ENCODE results near the gene ATP2A3.

Gene ATP2A3

DNA sequence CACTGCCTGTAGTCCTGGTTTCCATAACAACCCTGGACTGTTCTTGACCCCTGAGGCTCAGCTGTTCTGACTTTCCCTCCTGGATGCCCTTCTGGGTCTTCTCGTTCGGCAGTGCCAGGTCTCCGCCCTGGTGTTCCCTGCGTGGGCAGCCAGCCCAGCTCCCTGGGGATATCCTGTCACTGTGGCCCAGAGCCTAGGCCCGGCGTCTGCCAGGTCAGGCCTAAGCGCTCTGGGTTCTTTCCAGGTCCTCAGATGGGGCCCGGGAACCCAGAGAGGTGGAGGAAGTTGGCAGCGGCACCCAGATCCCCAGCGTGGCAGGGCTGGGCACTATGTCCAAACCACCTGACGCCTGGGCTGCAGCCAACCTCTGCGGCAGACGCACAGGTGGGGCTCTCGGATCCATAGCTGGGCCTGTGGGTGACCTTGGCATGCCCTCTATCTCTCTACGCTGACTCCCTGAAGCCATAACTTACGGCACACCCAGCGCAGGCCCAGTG lies 12.5 kb upstream of the ATP2A3 start:
- Histone ChIP-seq H3K4me1 (peaks cover 24% of the 10 kb centered on the region), H4K20me1 (no peaks in the 10 kb centered on the region), H3K4me2 (no peak overlapping the region), H3K27me3 (no peaks in the 10 kb centered on the region), H3K9ac (no peak overlapping the region), H3K9me3 (peaks cover 28% of the 10 kb centered on the region), H3K27ac (no peak overlapping the region), H3K36me3 (no peaks in the 10 kb centered on the region), H3K4me3 (no peak overlapping the region)
- TF ChIP-seq Cebpa-rat (IDR thresholded peaks at IDR 0.05): no peak

DNA sequence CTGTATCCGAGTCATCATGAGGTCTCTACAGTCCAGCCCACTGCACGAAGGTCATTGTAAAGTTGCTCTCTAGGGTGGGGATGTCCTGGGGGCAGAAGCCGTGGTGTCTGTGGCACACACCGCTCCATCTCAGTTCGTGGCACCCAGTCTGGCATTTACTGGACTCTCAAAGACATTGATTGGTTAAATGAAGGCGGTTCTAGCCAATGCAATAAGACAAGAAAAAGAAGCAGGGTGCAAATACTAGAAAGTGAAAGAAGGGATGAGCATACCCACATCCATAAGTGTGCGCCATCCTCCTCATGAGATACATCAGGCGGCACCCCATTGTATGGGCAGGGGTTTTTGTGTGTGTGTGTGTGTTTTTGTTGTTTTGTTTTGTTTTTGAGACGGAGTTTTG lies 10.7 kb upstream of the ATP2A3 start:
- no peak overlapping the region for H3K9ac ChIP-seq
- H3K36me3 ChIP-seq: no peaks in the 10 kb centered on the region
- H3K27me3 ChIP-seq: no peaks in the 10 kb centered on the region
- no peaks in the 10 kb centered on the region for H4K20me1 ChIP-seq
- H3K4me1 ChIP-seq: peaks cover 27% of the 10 kb centered on the region
- H3K9me3 ChIP-seq: peaks cover 28% of the 10 kb centered on the region
- H3K27ac ChIP-seq: no peak overlapping the region
- no peak for TF ChIP-seq Cebpa-rat (IDR thresholded peaks at IDR 0.05)
- H3K4me2 ChIP-seq: no peak overlapping the region
- H3K4me3 ChIP-seq: no peak overlapping the region

DNA sequence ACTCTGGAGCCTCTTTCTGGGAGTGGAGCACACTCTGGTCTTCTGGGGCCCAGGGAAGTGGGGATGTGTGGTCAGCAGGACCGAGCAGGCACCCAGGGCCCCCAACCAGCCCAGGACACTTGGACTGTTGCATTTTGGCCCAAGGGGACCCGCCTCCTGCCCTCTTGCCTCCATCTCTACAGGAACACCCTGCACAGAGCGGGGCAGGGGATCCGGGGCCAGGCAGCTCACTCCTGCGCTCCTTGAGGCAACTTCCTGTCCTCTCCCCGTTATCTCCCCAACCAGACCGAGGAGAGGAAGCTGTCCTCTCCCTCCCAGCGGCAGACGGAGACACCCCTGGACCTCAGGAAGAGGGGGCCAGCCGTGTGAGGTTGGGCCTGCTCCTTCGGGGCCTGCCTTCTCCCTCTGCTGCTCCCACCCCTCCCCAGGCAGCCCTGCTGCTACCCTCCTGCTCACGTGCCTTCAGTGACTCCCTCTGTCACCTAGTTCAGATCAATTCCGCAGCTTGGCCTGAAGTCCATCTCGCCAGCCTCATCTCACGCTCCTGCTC lies 10.0 kb upstream of the ATP2A3 start:
- no peak overlapping the region for H3K4me3 ChIP-seq
- H4K20me1 ChIP-seq: no peaks in the 10 kb centered on the region
- H3K4me2 ChIP-seq: no peak overlapping the region
- H3K27ac ChIP-seq: no peak overlapping the region
- H3K9ac ChIP-seq: no peak overlapping the region
- H3K9me3 ChIP-seq: peaks cover 26% of the 10 kb centered on the region
- no peaks in the 10 kb centered on the region for H3K27me3 ChIP-seq
- H3K4me1 ChIP-seq: peaks cover 31% of the 10 kb centered on the region
- H3K36me3 ChIP-seq: no peaks in the 10 kb centered on the region
- no peak for TF ChIP-seq Cebpa-rat (IDR thresholded peaks at IDR 0.05)

DNA sequence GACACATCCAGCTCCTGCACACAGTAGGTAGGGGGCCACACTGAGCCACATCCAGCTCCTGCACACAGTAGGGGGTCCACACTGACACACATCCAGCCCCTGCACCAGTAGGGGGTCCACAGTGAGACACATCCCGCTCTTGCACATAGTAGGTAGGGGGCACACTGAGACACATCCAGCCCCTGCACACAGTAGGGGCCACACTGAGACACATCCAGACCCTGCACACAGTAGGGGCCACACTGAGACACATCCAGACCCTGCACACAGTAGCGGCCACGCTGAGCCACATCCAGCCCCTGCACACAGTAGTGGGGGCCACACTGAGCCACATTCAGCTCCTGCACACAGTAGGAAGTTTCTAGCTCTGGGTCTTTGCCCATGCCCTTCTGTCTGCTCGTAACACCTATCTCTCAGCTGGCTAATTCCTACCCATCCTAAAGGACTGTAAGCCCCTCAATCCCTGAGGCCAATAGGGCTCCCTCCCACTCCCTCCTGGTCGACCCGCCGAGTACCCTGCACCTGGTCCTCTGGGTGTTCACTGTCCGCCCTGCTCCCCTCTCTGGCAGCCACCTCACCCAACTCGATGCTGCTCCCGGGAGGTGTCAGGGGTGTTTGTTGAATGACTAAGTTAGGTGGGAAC lies 9.4 kb upstream of the ATP2A3 start:
- no peaks in the 10 kb centered on the region for H4K20me1 ChIP-seq
- no peaks in the 10 kb centered on the region for H3K36me3 ChIP-seq
- no peak for TF ChIP-seq Cebpa-rat (IDR thresholded peaks at IDR 0.05)
- no peak overlapping the region for H3K4me3 ChIP-seq
- peaks cover 20% of the 10 kb centered on the region for H3K9me3 ChIP-seq
- H3K9ac ChIP-seq: no peak overlapping the region
- no peak overlapping the region for H3K4me2 ChIP-seq
- no peaks in the 10 kb centered on the region for H3K27me3 ChIP-seq
- H3K4me1 ChIP-seq: peaks cover 37% of the 10 kb centered on the region
- no peak overlapping the region for H3K27ac ChIP-seq

- Histone ChIP-seq H3K4me2 (peak overlapping the region; percentile 74), H3K4me1 (peaks cover 44% of the 10 kb centered on the region), H3K27me3 (no peaks in the 10 kb centered on the region), H3K36me3 (no peaks in the 10 kb centered on the region), H3K9me3 (peaks cover 20% of the 10 kb centered on the region), H4K20me1 (no peaks in the 10 kb centered on the region), H3K27ac (no peak overlapping the region), H3K4me3 (no peak overlapping the region), H3K9ac (no peak overlapping the region)
- TF ChIP-seq Cebpa-rat (IDR thresholded peaks at IDR 0.05): no peak
These were observed 8.7 kb upstream of the ATP2A3 start for GRCh38 chr17:3972931-3973330.

DNA sequence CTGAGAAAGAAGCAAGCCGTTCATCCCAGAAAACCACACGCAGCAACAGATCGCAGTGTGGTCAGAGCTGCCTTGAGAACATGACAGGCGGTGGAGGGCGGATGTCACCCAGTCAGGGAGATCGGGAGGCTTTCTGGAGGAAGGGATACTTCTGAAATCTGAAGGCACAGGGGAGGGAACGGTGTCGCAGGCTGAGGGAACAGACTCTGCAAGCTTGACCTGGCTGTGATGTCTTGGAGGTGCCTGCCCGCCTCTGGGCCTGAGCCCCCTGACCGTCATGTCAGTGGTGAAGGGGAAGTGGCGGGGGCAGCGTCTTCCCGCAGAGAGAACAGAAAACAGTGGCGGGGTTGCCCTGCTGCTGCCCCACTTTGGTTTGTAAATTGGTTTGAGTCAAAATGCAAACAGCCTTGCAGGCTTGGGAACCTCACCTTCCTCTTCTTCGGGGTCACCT lies 8.1 kb upstream of the ATP2A3 start:
- Histone ChIP-seq H3K27ac (no peak overlapping the region), H3K4me1 (peaks cover 50% of the 10 kb centered on the region), H3K36me3 (no peaks in the 10 kb centered on the region), H3K27me3 (no peaks in the 10 kb centered on the region), H4K20me1 (no peaks in the 10 kb centered on the region), H3K9ac (no peak overlapping the region), H3K9me3 (peaks cover 20% of the 10 kb centered on the region), H3K4me2 (peak overlapping the region; percentile 74), H3K4me3 (no peak overlapping the region)
- no peak for TF ChIP-seq Cebpa-rat (IDR thresholded peaks at IDR 0.05)

DNA sequence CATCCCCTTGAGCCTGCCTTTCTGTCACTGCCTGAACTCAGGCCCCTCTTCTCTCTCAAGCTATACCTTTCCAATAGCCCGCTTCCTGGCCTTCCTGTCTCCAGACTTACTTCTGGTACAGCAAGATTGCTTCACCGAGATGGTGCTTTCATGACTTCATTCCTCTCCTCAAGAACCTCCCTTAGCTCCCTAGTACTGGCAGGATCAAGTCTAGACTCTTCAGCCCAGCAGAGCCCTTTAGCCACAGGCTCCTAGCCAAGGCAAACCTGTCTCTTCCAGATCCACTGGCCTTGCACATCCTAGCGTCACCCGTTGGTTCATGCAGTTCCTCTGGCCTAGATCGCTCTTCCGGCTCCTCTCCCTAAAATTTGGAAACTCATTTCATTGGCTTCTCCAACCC lies 6.4 kb upstream of the ATP2A3 start:
- Histone ChIP-seq H3K36me3 (no peaks in the 10 kb centered on the region), H3K4me1 (peaks cover 66% of the 10 kb centered on the region), H3K9me3 (peaks cover 15% of the 10 kb centered on the region)

DNA sequence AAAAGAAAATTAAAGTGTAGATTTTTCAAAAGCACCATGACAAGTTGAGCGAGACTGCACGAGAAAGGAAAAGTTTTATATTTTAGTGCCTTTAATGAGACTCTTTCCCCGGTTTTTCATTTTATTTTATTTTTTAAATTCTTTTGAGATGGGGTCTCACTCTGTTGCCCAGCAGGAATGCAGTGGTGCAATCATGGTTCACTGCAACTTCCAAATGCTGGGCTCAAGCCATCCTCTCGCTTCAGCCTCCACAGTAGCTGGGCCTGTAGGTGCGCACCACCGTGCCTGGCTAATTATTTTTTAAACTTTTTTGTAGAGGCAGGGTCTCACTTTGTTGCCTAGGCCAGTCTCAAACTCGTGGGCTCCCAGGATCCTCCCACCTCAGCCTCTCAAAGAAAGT lies 5.7 kb upstream of the ATP2A3 start:
- Histone ChIP-seq H4K20me1 (peaks cover 5% of the 10 kb centered on the region; the same call in 1 of the 2 replicates), H3K9me3 (peaks cover 9% of the 10 kb centered on the region), H3K4me3 (no peak overlapping the region), H3K27ac (no peak overlapping the region), H3K27me3 (no peaks in the 10 kb centered on the region), H3K36me3 (no peaks in the 10 kb centered on the region), H3K4me2 (no peak overlapping the region), H3K9ac (no peak overlapping the region), H3K4me1 (peaks cover 72% of the 10 kb centered on the region)
- TF ChIP-seq Cebpa-rat (IDR thresholded peaks at IDR 0.05): no peak

More for the DNA sequence above, 6.4 kb upstream of the ATP2A3 start:
- Histone ChIP-seq H4K20me1 (peaks cover 5% of the 10 kb centered on the region; the same call in 1 of the 2 replicates), H3K4me3 (no peak overlapping the region), H3K9ac (no peak overlapping the region), H3K27me3 (no peaks in the 10 kb centered on the region), H3K27ac (no peak overlapping the region), H3K4me2 (peak overlapping the region; percentile 10; the same call in 1 of the 2 replicates)
- TF ChIP-seq Cebpa-rat (IDR thresholded peaks at IDR 0.05): no peak

GRCh38 chr17:3968886-3969524 lies 4.8 kb upstream of the ATP2A3 start:
- H3K9ac ChIP-seq: no peak overlapping the region
- H3K4me3 ChIP-seq: no peak overlapping the region
- peak overlapping the region; percentile 91 for H3K4me2 ChIP-seq
- H3K4me1 ChIP-seq: peaks cover 72% of the 10 kb centered on the region
- no peaks in the 10 kb centered on the region for H3K27me3 ChIP-seq
- H3K27ac ChIP-seq: no peak overlapping the region
- H3K9me3 ChIP-seq: no peaks in the 10 kb centered on the region
- no peak for TF ChIP-seq Cebpa-rat (IDR thresholded peaks at IDR 0.05)
- no peaks in the 10 kb centered on the region for H3K36me3 ChIP-seq
- peaks cover 5% of the 10 kb centered on the region; the same call in 1 of the 2 replicates for H4K20me1 ChIP-seq

GRCh38 chr17:3968015-3968414 lies 3.8 kb upstream of the ATP2A3 start:
- Histone ChIP-seq H3K9me3 (no peaks in the 10 kb centered on the region), H3K4me1 (peaks cover 75% of the 10 kb centered on the region), H3K4me3 (no peak overlapping the region), H3K27me3 (no peaks in the 10 kb centered on the region), H4K20me1 (peaks cover 11% of the 10 kb centered on the region), H3K9ac (no peak overlapping the region), H3K27ac (peak overlapping the region; percentile 8; the same call in 1 of the 2 replicates), H3K36me3 (no peaks in the 10 kb centered on the region), H3K4me2 (peak overlapping the region; percentile 91)
- no peak for TF ChIP-seq Cebpa-rat (IDR thresholded peaks at IDR 0.05)

Data from BLaER1 (cell line).